Stimulated activated CD4-positive, alpha-beta T cell treated with anti-CD3 and anti-CD28 coated beads, TNF-alpha, amount 100 ng/mL, for 24 hours (primary cell): ENCODE measurements around the gene AKAP13.

Experiments used
- DNase-seq, 3 experiments: peaks; one replicate each; pipeline ENCODE4 v3.0.0-alpha.2; 2020; ENCODE audit warnings: low read depth in 3 of 3

The AKAP13 gene

GRCh38 chr15:85388566-85389305, 8.3 kb downstream of the AKAP13 start:
- DNase-seq, result no peak

GRCh38 chr15:85389306-85389650, 8.9 kb downstream of the AKAP13 start:
- DNase-seq, result no peak

- no peak for DNase-seq
These were observed 9.4 kb downstream of the AKAP13 start for GRCh38 chr15:85389772-85390171.

DNA sequence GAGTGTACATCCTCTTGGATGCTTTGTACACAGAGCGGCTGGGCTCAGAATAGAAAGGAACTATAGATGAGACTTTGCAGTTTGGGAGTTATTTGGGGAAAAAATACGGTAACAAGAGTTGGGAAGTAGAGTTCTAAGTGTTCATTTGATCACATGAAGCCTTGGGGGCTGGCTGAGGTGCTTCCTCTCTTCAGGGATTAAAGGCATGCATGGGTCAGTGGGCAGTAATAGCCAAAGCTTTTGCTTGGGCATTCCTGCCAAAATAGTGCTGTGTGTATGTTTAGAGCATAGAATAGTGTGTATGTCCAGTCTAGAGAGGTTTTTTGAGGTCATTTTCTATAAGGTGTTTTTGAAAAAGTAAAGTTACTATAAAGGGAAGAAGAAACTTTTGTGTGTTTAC, 12.8 kb downstream of the AKAP13 start:
- no peak for DNase-seq

DNA sequence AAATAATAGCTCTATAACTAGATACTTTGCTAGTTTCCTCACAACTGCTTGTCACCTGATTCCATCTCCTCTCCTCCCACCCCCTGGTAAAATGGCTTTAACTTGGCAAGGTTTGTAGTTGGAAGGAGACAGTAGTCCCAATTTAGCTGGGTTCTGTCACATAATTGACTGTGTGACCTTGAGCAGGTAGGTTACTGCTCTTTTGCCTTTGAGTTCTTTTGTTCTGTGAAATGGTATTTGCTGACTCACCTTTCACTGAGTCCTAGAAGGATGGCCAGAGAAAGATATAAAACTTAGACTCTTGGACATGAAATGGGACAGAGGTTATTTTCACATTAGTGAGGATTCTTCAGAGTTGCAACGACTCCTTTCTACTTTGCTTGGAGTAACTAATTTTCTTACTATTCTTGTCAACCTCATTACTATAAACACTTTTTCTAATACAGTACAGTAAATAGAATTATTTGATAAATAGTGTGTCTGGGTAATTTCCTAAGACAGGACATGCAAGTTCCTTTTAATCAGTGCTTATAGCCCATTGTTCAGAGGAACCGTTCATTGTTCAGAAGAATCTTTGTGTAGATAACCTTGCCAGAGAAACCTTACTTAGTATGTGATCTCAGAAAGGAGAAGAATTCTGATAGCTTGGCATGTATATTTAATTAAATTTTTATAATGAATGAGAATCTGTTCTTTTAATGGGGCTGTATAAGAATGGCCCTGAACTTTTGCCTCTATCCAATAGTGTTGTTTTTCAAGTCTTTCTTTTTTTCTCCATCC, 14.3 kb downstream of the AKAP13 start:
- no peak for DNase-seq

DNA sequence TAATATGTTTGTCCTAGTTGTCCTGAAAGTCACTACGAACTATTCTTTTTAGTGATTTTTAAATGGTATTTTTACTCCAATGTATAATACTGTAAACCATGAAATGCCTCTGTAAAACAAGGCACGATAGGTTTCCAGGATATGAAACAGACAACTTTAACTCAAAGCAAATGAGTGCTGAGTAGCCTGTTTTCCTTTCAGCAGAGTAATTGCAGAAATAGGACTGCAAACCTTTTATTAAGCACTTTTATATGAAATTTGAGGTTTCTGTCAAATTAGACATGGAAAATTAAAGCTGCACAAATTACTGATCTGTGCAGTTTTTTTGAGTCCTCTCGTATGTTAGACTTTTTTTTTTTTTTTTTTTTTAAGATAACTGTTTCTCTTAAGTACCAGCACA, 16.2 kb downstream of the AKAP13 start:
- DNase-seq, result no peak

DNA sequence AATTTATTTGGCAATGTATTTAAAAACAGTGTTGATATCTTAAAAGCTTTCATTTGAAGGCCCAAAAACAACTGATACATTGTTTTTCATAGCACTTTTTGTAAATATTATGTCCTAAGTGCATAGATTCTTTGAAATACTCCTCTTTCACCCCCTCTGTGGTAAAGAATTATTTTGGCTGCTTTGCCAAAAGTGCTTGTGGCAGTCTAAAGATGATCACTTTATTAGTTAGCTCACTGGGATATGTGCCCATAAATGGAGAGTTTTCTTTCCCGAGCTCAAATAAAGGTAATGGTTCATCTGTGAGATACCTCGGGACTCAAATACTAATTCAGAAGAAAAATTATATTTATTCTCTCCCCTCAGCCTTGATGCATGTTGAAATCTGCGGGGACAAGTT, 16.7 kb downstream of the AKAP13 start:
- DNase-seq, result no peak

DNA sequence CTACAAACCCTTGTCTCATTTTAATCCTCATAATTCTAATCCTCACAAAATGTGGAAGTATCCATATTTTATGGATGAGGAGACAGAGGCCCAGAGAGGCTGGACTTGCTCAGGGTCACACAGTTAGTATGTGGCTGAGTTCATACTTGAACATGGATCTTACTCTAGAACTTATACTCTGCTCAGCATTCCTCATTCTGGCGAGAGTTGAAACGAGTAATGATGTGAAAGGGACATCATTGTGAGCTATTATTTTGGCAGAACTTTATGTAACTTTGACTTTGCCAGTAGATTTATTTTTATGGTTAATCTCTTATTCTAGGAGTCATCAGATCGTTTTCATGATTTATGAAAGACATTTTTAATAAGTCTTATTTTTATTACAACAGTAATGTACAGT, 17.5 kb downstream of the AKAP13 start:
- DNase-seq, result no peak

DNA sequence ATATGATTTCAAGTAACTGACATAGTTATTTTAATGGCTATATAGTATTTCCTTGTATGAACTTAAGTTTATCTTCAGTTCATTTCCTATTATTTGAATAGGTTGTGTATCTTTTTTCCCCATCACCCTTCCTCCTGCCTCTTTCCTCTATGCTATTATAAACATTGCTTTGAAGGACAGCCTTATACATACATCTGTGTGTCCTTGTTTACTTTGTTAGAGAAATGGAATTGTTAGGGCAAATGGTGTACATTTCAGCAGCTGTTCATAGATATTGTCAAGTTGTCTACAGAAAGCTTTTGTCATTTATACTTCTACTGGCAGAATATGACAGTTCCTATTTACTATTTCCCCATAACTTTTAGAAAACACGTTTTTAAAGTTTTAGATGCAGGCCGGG, 18.4 kb downstream of the AKAP13 start:
- DNase-seq, result no peak

DNA sequence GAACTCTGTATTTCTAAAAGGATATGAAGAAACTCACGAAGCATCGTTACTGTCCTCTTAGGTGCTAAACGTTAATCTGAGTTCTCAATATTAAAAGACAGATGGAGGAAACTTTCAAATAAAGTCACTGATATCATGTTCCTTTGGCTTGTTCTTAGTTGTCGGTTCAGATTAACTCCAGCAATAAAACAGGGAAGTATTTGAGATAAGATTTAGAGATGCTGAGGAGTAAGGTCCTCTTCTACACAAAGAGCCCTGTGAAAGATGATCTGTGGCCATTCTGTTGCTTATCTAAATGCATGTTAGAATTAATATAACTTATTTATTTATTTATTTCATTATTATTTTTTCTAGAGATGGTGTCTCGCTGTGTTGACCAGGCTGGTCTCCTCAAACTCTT, 19.2 kb downstream of the AKAP13 start:
- no peak for DNase-seq

DNA sequence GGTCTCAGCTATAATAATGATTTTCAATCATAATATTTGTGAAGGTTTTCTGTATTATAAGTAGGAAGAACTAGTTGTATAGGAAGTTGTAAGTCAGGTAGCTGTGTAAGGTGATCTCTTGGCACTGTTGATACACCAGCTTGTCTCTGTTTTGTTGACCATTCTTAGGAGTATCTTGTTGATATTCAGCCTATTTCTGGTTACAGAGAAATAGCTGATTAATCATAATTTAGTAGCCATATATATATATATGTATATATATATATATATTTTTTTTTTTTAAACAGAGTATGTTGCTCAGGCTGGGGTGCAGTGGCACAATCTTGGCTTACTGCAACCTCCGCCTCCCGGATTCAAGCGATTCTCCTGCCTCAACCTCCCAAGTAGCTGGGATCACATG, 20.2 kb downstream of the AKAP13 start:
- no peak for DNase-seq

- DNase-seq, result no peak
These were observed 20.8 kb downstream of the AKAP13 start for GRCh38 chr15:85401108-85401774.

DNA sequence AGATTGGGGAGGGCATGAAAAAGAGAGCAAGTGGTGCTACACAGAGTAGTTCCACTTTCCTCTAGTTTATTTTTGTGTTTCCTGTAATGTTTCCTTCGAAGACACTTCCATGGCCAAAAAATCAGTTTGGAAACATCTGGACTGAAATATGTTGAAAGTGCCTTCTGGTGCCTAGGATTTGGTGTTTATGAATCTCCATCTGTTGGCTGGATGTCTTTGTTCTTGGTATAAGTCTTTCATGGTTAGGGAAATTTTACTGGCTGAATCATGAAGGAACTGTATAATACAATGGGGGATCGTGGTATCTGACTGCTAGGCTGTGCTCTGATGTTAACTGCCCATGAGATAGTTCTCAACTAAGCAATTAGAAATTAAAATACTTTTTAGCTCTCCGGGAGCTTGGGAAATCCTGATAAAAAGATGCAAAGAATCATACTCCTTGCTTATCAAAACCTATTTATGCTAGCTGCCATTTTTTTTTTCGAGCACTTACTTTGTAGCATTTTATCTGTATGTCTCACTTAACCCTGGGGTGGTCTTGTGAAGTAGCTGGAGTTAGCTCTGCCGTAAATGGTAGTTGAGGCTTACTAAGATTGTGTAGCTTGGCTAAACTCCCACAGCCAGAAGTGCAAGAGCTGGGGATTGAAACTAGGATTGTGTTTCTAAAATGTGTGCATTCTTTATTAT, 21.9 kb downstream of the AKAP13 start:
- no peak for DNase-seq

DNA sequence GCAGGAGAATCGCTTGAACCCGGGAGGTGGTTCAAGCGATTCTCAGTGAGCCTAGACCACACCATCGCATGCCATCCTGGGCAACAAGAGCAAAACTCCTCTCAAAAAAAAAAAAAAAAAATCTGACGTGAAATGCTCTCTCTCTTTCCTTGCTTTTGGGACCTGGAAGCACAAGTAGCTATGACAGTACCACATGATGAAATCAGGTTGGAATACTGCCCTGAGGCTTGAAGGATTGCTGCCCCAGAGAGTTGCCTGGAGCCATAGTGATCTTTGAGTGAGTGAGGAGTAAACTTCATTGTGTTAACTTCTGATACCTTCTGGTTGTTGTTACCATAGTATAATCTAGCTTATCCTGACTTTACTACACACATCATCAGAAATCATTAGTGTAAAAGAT, 23.3 kb downstream of the AKAP13 start:
- DNase-seq, result no peak

DNA sequence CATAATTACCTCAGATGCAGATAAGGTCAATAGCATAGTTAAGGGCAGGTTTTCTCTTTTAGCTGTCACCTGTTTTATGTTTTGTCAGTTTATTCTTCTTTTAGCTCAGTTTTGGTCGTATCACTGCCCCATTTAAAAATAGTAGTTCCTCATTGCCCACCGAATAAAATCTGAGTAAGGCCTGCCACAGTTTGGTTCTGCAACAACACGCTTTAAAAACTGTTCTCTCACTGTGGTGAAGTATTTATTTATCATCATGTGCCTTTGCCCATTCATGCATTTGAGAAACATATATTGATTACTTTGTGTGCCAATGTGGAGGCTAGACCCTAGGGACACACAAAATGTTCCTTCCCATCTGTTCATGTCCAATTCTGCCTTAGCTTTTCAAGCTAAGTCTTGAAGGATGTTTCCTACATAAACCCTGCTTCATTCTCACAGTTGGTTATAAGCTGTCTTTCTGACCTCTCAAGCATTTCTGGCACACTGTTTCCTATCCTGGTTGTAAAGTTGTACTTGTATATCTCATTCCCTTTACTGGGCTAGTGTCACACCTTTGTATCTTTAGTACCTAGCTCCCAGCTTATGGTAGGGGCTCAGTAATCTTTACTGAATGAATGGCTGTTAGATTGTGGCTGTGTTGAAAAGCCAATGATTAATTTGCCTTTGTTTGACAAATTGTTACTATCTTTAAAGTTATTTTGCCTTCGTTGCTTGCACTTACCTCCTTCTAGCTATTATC, 23.9 kb downstream of the AKAP13 start:
- DNase-seq, result no peak

DNA sequence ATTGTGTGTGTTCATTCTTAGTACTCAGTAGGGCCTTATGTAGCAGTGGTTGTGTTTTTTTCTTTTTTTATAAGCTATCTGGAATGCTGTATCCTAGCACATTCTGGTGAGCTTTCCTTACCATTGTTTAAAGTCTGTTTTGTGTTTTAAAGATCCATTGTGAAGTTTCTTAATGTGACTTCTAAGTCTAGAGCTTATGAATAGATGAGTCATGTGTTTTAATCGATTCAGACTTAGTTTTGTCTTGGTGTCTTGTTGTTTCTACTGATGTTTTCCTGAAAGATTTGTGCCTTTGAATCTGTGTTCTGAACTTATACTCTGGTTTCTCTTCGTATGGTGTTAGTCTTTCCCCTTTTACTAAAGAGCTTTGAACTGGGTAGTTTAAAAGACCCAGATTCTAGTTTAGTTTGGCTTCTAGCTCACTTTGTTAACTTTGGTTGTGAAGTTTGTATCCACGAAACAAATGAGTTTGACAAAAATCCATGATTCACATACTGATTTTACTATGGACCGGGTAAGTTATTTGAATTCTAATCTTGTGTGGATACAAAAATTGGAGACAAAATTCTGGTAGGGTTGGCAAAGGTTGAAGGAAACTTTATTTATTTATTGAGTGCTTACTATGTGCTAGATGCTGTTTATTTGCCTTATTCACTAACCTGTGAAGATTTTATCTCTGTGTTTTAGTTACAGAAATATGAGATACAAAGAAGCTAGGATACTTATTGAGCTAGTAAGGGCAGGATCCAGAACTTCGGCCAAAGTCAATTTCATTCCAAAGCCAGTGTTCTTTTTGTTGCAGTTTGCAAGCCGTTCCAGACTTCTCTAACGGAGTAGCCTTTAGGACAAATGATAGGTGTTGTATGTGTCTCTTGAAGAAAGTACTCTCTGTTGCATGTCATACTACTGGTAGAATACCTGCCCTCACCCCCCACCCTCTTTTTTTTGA, 24.8 kb downstream of the AKAP13 start:
- DNase-seq, result no peak

- no peak for DNase-seq
These were observed 26.5 kb downstream of the AKAP13 start for GRCh38 chr15:85406916-85407315.

DNA sequence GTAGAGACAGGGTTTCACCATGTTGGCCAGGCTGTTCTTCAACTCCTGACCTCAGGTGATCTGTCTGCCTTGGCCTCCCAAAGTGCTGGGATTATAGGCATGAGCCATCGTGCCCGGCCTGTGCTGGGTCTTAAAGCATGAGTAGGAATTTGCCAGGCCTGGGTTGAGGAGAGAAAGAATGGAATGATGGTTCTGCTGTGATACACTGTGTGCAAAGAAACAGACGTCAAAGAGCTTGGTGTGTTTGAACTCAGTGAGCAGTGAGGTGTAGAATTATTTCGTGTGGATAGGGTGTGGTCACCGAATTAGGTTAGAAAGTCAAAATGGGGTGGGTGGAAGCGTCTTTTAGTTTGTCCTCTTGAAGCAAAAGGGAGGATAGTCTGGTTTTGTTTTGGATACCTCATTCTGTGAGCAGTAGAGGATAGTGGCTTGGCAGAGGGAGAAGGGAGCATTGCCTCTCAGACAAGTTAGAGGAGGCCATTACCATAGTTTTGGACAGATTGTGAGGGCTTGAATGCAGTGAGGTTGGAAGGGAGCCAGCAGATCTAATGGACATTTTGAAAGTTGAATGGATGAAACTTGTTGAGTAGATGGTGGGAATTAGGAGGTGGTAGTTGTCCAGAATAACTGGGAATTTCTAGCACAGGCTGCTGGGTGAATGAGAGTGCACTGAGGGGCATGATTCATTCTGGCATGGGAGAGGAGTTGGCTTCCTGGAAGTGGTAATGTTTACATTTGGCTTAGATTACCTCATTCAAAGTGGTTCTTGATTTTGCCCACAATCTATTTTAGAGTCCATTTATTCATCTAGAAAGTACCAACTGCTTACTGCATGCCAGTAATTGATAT, 27.2 kb downstream of the AKAP13 start:
- peak in 2 of 3 experiments; percentile 6 to 13 for DNase-seq

DNA sequence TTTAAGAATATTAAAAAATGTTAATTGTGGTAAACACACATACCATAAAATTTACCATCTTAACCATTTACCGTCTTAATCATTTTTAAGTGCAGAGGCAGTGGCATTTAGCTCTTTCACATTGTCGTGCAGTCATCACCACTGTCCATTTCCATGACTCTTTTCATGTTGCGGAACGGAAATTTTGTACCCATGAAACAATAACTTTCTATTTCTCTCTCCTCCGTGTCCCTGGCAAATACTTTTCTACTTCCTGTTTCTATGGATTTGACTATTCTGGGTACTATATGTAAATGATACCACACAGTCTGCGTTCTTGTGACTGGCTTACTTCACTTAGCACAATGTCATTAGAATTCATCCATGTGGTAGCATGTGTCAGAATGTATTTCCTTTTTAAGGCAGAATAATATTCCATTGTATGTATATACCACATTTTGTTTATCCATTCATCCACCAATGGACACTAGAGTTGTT, 27.9 kb downstream of the AKAP13 start:
- peak; percentile 5 to 49 (median 21) for DNase-seq
